T-cell (primary cell): Measurements from ENCODE around the gene ROBO4. TPM values are rescaled to one million over a fixed set of nuclear protein-coding genes. Genes with fewer than 3 reads are reported as not detected.

Experiments used
- ATAC-seq, 4 experiments: fragments of 200-7000 bp in 3 of 4; fragments of 150-1000 bp in 1 of 4; cut with Tn5 transposase; replicated peaks in 1 of 4; 1 replicate in 3 of 4; 2 replicates in 1 of 4; pipeline ENCODE4 v1.10.0; 2021; ENCODE audit warnings: moderate library complexity in 3 of 4, mild to moderate bottlenecking in 2 of 4, moderate number of reproducible peaks in 1 of 4
- CTCF ChIA-PET, 2 donors: fragments of 300-600 bp; sonication (Branson Sonifier 250); formaldehyde crosslinking; loops; one replicate each; lab custom pipeline; 2022; ENCODE audit warnings: antibody characterized with exemption in 2 of 2; lab: Charles Lee
- POLR2A ChIA-PET, 2 donors: fragments of 300-600 bp; sonication (Branson Sonifier 250); formaldehyde crosslinking; loops; one replicate each; lab custom pipeline; 2022; ENCODE audit warnings: antibody characterized with exemption in 2 of 2; lab: Charles Lee
- DNase-seq, 35 experiments: peaks; one replicate each; pipeline versions ENCODE4 v3.0.0 to v3.0.0-alpha.2; 2013 to 2023
- H3K27ac ChIP-seq: one replicate; pipeline ENCODE4 v1.5.1; 2013; ENCODE audit warnings: low read length
- H3K27me3 ChIP-seq, 2 experiments: replicated peaks in 1 of 2; 1 replicate in 1 of 2; 2 replicates in 1 of 2; pipeline versions ENCODE4 v1.6.1 to v1.7.0; 2013; ENCODE audit warnings: low read length in 1 of 2, mixed read lengths in 1 of 2; ENCODE audit not compliant: control insufficient read depth in 2 of 2, insufficient read depth in 2 of 2; ENCODE audit errors: extremely low read depth in 1 of 2
- H3K36me3 ChIP-seq, 2 donors: 1 replicate in 1 of 2; 2 replicates in 1 of 2; pipeline versions ENCODE4 v1.6.1 to v1.7.0; 2013; ENCODE audit warnings: low read length in 1 of 2; ENCODE audit not compliant: control insufficient read depth in 2 of 2, insufficient read depth in 1 of 2; ENCODE audit errors: extremely low read depth in 1 of 2
- H3K4me1 ChIP-seq, 2 experiments: 1 replicate in 1 of 2; 2 replicates in 1 of 2; pipeline versions ENCODE4 v1.6.1 to v1.7.0; 2013; ENCODE audit warnings: low read length in 2 of 2, mixed read lengths in 1 of 2; ENCODE audit not compliant: insufficient read depth in 2 of 2, control insufficient read depth in 1 of 2; ENCODE audit errors: extremely low read depth in 1 of 2
- H3K4me3 ChIP-seq, 2 donors: 1 replicate in 1 of 2; 2 replicates in 1 of 2; pipeline versions ENCODE4 v1.5.1 to v1.7.0; 2013; ENCODE audit warnings: mild to moderate bottlenecking in 2 of 2, low read length in 1 of 2, moderate library complexity in 1 of 2; ENCODE audit not compliant: control insufficient read depth in 1 of 2; ENCODE audit errors: extremely low read depth in 1 of 2
- H3K9me3 ChIP-seq: 2 replicates; pipeline ENCODE4 v1.7.0; 2013
- H3K27ac Mint-ChIP-seq, 2 donors: one replicate each; pipeline ENCODE4 v1.8.0; 2020 to 2021; ENCODE audit warnings: mild to moderate bottlenecking in 2 of 2, mixed read lengths in 2 of 2
- H3K27me3 Mint-ChIP-seq, 2 donors: one replicate each; pipeline ENCODE4 v1.8.0; 2021 to 2022; ENCODE audit warnings: mixed read lengths in 2 of 2
- H3K36me3 Mint-ChIP-seq: one replicate; pipeline ENCODE4 v1.8.0; 2021; ENCODE audit warnings: mixed read lengths
- H3K4me1 Mint-ChIP-seq, 3 donors: one replicate each; pipeline ENCODE4 v1.8.0; 2020 to 2022; ENCODE audit warnings: mixed read lengths in 3 of 3, mild to moderate bottlenecking in 1 of 3
- H3K4me3 Mint-ChIP-seq, 3 donors: one replicate each; pipeline ENCODE4 v1.8.0; 2020 to 2022; ENCODE audit warnings: mild to moderate bottlenecking in 3 of 3, mixed read lengths in 3 of 3, moderate library complexity in 3 of 3
- H3K9me3 Mint-ChIP-seq, 3 donors: one replicate each; pipeline ENCODE4 v1.8.0; 2020 to 2022; ENCODE audit warnings: mixed read lengths in 3 of 3
- WGBS: methylation state at CpG from one replicate; pipeline ENCODE4 v1.1.5; 2013; ENCODE audit warnings: missing lambda C conversion rate; ENCODE audit not compliant: insufficient coverage; 5-methylcytosine and 5-hydroxymethylcytosine counted together
- total RNA-seq, 35 experiments: library from RNA in 6 of 35; stranded (reverse) in 6 of 35; fragments of 120-200 nt in 1 of 35; gene quantifications; one replicate each; pipeline versions ENCODE4 v1.2.1 to v1.2.4 and lab custom pipeline; 2013 to 2026

ROBO4 gene
- total RNA-seq, 5 donors from 2014 or later (not counting 1 experiment from before 2014, with no cell fraction given) = 0.41 to 0.59 (median 0.50) TPM; not detected in 2

DNA sequence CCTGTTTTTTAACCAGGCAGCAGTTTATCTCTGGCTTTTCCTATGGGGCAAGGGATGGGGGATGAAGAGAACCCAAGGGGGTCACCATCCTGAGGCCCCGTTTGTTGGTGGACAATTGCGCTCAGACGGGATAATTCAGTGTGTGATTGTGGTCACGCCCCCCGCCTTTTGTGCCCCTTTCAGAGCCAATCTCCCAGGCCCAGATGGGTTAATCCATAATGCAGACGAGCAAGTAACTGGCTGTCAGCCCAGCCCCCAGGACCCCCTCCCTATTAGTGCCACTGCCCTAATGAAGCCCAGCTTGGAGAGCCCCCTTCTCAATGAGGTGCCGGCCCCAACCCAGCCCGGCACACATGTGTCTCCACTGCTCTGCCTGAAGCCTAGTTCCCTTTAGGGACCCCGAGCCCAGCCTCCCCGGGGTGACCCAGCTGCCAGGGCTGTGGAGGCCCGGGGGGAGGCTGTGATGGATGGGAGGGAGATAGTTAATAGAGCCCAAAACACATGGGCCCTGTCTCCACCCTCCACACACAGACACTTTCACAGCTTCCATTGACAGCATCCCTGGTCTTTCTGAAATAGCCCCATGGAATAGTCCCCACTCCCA, 51.5 kb downstream of the ROBO4 start:
- no peak overlapping the region for H3K27ac ChIP-seq
- no peaks in the 10 kb centered on the region for H3K9me3 Mint-ChIP-seq
- ChIA-PET CTCF (interaction anchor here in 1 of 2 donors (0.6 to 1.2 kb wide), 2 partner anchors 30 to 177 kb away, joined by 3 read pairs; no protein-coding TSS in a partner anchor), POLR2A (interaction anchor here in 1 of 2 donors (0.5 kb wide), 1 partner anchor 8 kb away, joined by 3 read pairs; no protein-coding TSS in a partner anchor)
- H3K36me3 ChIP-seq = no peaks in the 10 kb centered on the region
- H3K27me3 Mint-ChIP-seq = peaks cover 81 to 88% of the 10 kb centered on the region in 2 donors
- DNase-seq (no peak), ATAC-seq (no peak)
- H3K9me3 ChIP-seq = no peaks in the 10 kb centered on the region
- 22% methylated on average over 6 of the region's 11 CpGs for WGBS
- no peaks in the 10 kb centered on the region for H3K36me3 Mint-ChIP-seq
- no peak overlapping the region for H3K4me3 Mint-ChIP-seq
- peaks cover 0 to 9% (median 5%) of the 10 kb centered on the region in 3 donors for H3K4me1 Mint-ChIP-seq
- no peak overlapping the region for H3K4me3 ChIP-seq
- peaks cover 40 to 62% of the 10 kb centered on the region in 2 experiments for H3K27me3 ChIP-seq
- H3K4me1 ChIP-seq = peaks cover 0 to 9% of the 10 kb centered on the region in 2 experiments
- H3K27ac Mint-ChIP-seq = no peak overlapping the region

DNA sequence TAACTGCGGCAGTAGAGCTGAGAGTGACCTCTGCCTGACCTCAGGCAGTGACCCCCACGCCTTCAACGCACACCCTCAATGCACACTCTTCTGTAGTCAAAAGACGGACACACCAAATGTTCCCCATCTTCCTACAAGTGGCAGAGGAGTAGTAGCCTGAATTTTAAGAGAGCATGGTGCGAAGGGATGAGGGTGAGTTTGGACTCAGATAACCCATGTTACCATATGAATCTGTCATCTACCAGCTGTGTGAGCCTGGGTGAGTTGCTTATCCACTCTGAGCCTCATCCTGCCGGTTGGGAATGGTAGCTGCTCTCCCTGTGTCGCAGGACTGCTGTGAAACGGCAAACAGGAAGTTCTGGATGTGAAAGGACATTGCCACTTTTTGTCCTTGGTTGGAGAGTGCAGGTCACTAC, 53.0 kb downstream of the ROBO4 start:
- WGBS = 19% methylated on average over 3 of the region's 8 CpGs
- CTCF ChIA-PET = interaction anchor here in 1 of 2 donors (1.2 kb wide), 1 partner anchor 8 kb away, joined by 4 read pairs; no protein-coding TSS in a partner anchor
- peaks cover 7 to 16% (median 11%) of the 10 kb centered on the region in 3 donors for H3K4me1 Mint-ChIP-seq
- DNase-seq (no peak), ATAC-seq (no peak)
- peaks cover 42 to 71% of the 10 kb centered on the region in 2 experiments for H3K27me3 ChIP-seq
- no peaks in the 10 kb centered on the region for H3K9me3 Mint-ChIP-seq
- H3K27me3 Mint-ChIP-seq = peaks cover 78 to 95% of the 10 kb centered on the region in 2 donors
- no peaks in the 10 kb centered on the region for H3K9me3 ChIP-seq
- POLR2A ChIA-PET = interaction anchor here in 1 of 2 donors (0.6 kb wide), 1 partner anchor 14 kb away, joined by 10 read pairs; no protein-coding TSS in a partner anchor
- no peaks in the 10 kb centered on the region for H3K36me3 ChIP-seq
- no peaks in the 10 kb centered on the region for H3K36me3 Mint-ChIP-seq
- H3K4me3 ChIP-seq = no peak overlapping the region
- H3K27ac Mint-ChIP-seq = no peak overlapping the region
- H3K27ac ChIP-seq = no peak overlapping the region
- H3K4me1 ChIP-seq = peaks cover 2 to 11% of the 10 kb centered on the region in 2 experiments
- no peak overlapping the region for H3K4me3 Mint-ChIP-seq

DNA sequence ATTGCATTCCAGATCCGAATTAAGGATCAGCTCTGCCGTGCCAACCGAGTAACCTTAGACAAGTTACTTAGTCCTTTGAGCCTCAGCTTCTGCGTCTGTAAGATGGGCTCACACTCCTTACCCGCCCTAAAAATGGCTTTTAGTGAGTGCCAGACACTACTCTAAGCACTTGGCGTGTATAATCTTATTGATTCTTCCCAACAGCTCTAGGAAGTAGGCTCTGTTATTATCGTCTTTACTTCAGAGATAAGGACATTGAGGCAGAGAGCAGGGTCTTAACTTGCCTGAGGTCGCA, 54.1 kb downstream of the ROBO4 start:
- H3K4me1 ChIP-seq = peaks cover 2 to 20% of the 10 kb centered on the region in 2 experiments
- Mint-ChIP-seq H3K36me3 (no peaks in the 10 kb centered on the region), H3K4me1 (peaks cover 11 to 16% (median 11%) of the 10 kb centered on the region in 3 donors), H3K27ac (peak overlapping the region in 1 of 2 donors; percentile 27), H3K27me3 (peaks cover 77 to 90% of the 10 kb centered on the region in 2 donors), H3K4me3 (no peak overlapping the region), H3K9me3 (no peaks in the 10 kb centered on the region)
- H3K9me3 ChIP-seq = no peaks in the 10 kb centered on the region
- ChIA-PET CTCF (no interaction called here), POLR2A (no interaction called here)
- H3K4me3 ChIP-seq = no peak overlapping the region
- peaks cover 40 to 78% of the 10 kb centered on the region in 2 experiments for H3K27me3 ChIP-seq
- ATAC-seq (no peak), DNase-seq (no peak)
- WGBS = 6% methylated on average over 6 of the region's 8 CpGs
- no peak overlapping the region for H3K27ac ChIP-seq
- H3K36me3 ChIP-seq = no peaks in the 10 kb centered on the region

GRCh38 chr11:124842305-124842704, 55.4 kb downstream of the ROBO4 start:
- ATAC-seq (no peak), DNase-seq (no peak)
- no peak overlapping the region for H3K4me3 ChIP-seq
- H3K9me3 Mint-ChIP-seq = no peaks in the 10 kb centered on the region
- H3K4me3 Mint-ChIP-seq = no peak overlapping the region
- H3K4me1 ChIP-seq = peaks cover 2 to 20% of the 10 kb centered on the region in 2 experiments
- ChIA-PET CTCF (interaction anchor here (0.8 kb wide), 2 partner anchors 173 to 198 kb away, joined by 3 read pairs; no protein-coding TSS in a partner anchor), POLR2A (no interaction called here)
- H3K4me1 Mint-ChIP-seq = peaks cover 12 to 17% (median 13%) of the 10 kb centered on the region in 3 donors
- H3K36me3 Mint-ChIP-seq = no peaks in the 10 kb centered on the region
- WGBS = 48% methylated on average over 3 of the region's 4 CpGs
- H3K27me3 Mint-ChIP-seq = peaks cover 73 to 90% of the 10 kb centered on the region in 2 donors
- H3K27ac Mint-ChIP-seq = no peak overlapping the region
- no peak overlapping the region for H3K27ac ChIP-seq
- H3K36me3 ChIP-seq = no peaks in the 10 kb centered on the region
- H3K27me3 ChIP-seq = peaks cover 41 to 83% of the 10 kb centered on the region in 2 experiments
- no peaks in the 10 kb centered on the region for H3K9me3 ChIP-seq

- Histone ChIP-seq H3K9me3 (no peaks in the 10 kb centered on the region), H3K27ac (no peak overlapping the region), H3K4me3 (no peak overlapping the region), H3K4me1 (peaks cover 2 to 23% of the 10 kb centered on the region in 2 experiments), H3K36me3 (no peaks in the 10 kb centered on the region), H3K27me3 (peaks cover 41 to 80% of the 10 kb centered on the region in 2 experiments)
- DNase-seq = no peak
- ChIA-PET CTCF (interaction anchor here (0.8 kb wide), 2 partner anchors 172 to 198 kb away, joined by 3 read pairs; no protein-coding TSS in a partner anchor), POLR2A (no interaction called here)
- no peaks in the 10 kb centered on the region for H3K9me3 Mint-ChIP-seq
- H3K4me3 Mint-ChIP-seq = no peak overlapping the region
- no peak for ATAC-seq
- H3K36me3 Mint-ChIP-seq = no peaks in the 10 kb centered on the region
- H3K4me1 Mint-ChIP-seq = peaks cover 17 to 22% (median 17%) of the 10 kb centered on the region in 3 donors
- WGBS = 15% methylated on average over 2 of the region's 2 CpGs
- no peak overlapping the region for H3K27ac Mint-ChIP-seq
- H3K27me3 Mint-ChIP-seq = peaks cover 68 to 90% of the 10 kb centered on the region in 2 donors
Measured at GRCh38 chr11:124841840-124842239, 55.8 kb downstream of the ROBO4 start.

- peaks cover 20 to 26% (median 23%) of the 10 kb centered on the region in 3 donors for H3K4me1 Mint-ChIP-seq
- peaks cover 65 to 88% of the 10 kb centered on the region in 2 donors for H3K27me3 Mint-ChIP-seq
- H3K36me3 Mint-ChIP-seq = no peaks in the 10 kb centered on the region
- H3K27ac ChIP-seq = no peak overlapping the region
- POLR2A ChIA-PET = no interaction called here
- WGBS = no CpG with 5 or more reads among the region's 3 CpGs
- H3K9me3 Mint-ChIP-seq = no peaks in the 10 kb centered on the region
- ATAC-seq = no peak
- H3K9me3 ChIP-seq = no peaks in the 10 kb centered on the region
- peaks cover 41 to 78% of the 10 kb centered on the region in 2 experiments for H3K27me3 ChIP-seq
- H3K36me3 ChIP-seq = no peaks in the 10 kb centered on the region
- CTCF ChIA-PET = no interaction called here
- H3K4me1 ChIP-seq = peaks cover 2 to 25% of the 10 kb centered on the region in 2 experiments
- H3K27ac Mint-ChIP-seq = no peak overlapping the region
- DNase-seq = no peak
- no peak overlapping the region for H3K4me3 ChIP-seq
- H3K4me3 Mint-ChIP-seq = peak overlapping the region in 1 of 3 donors; percentile 8
Measured at GRCh38 chr11:124841201-124841600, 56.5 kb downstream of the ROBO4 start.
